Endothelial cell of umbilical vein (primary cell): ENCODE results near the gene MPND. TPM values are rescaled to one million over a fixed set of nuclear protein-coding genes. Genes with fewer than 3 reads are reported as not detected.

Experiments
- BruUV-seq: library from RNA; stranded (reverse); fragments of 400-500 nt; replicated peaks from 2 replicates; lab custom pipeline; 2021; lab: Mats Ljungman, UMichigan
- CTCF ChIA-PET: fragments of 300-600, 350-600 bp; sonication (Branson Sonifier 250); formaldehyde crosslinking; loops from one replicate; lab custom pipeline; 2021; ENCODE audit warnings: antibody characterized with exemption, inconsistent platforms; lab: Charles Lee
- POLR2A ChIA-PET: fragments of 300-600, 350-600 bp; sonication (Branson Sonifier 250); formaldehyde crosslinking; loops from one replicate; lab custom pipeline; 2021; ENCODE audit warnings: antibody characterized with exemption, inconsistent platforms; lab: Charles Lee
- DNase-seq: peaks from one replicate; pipeline ENCODE4 v3.0.0-alpha.2; 2011; ENCODE audit warnings: low read depth, low spot score
- FAIRE-seq: peaks from 2 replicates; lab custom pipeline; 2011; peaks lifted over from hg19 to GRCh38; lab: Jason Lieb, UNC
- H2AFZ ChIP-seq: 2 replicates; pipeline ENCODE4 v1.6.0; 2012; ENCODE audit warnings: low read depth, low read length, control low read depth, inconsistent platforms
- H3K27ac ChIP-seq: 2 replicates; pipeline ENCODE4 v1.5.1; 2011; ENCODE audit warnings: low read depth, mild to moderate bottlenecking, control low read depth, low read length, moderate library complexity; ENCODE audit not compliant: insufficient read depth
- H3K27me3 ChIP-seq, 2 experiments: 2 replicates each; pipeline versions ENCODE4 v1.6.0 to v1.6.1; 2011; ENCODE audit warnings: low read length in 2 of 2, mixed read lengths in 1 of 2; ENCODE audit not compliant: control insufficient read depth in 2 of 2, insufficient read depth in 2 of 2
- H3K36me3 ChIP-seq, 2 experiments: 2 replicates in 1 of 2; 3 replicates in 1 of 2; pipeline ENCODE4 v1.5.1; 2011; ENCODE audit warnings: low read length in 2 of 2, mild to moderate bottlenecking in 1 of 2, moderate library complexity in 1 of 2; ENCODE audit not compliant: control insufficient read depth in 2 of 2, insufficient read depth in 2 of 2; ENCODE audit errors: extremely low read depth in 1 of 2
- H3K4me1 ChIP-seq: 3 replicates; pipeline ENCODE4 v1.5.1; 2011; ENCODE audit warnings: mild to moderate bottlenecking, low read length; ENCODE audit not compliant: control insufficient read depth, insufficient read depth; ENCODE audit errors: extremely low read depth
- H3K4me2 ChIP-seq: 2 replicates; pipeline ENCODE4 v1.6.1; 2011; ENCODE audit warnings: low read length, control low read depth, mixed read lengths; ENCODE audit not compliant: insufficient read depth
- H3K4me3 ChIP-seq, 3 experiments: fragments of 200-600 bp in 1 of 3; sonication (generic), shearing (Covaris generic) in 1 of 3; replicated peaks in 1 of 3; 2 replicates each; pipeline ENCODE4 v1.5.1; 2011 to 2016; ENCODE audit warnings: control low read depth in 3 of 3, low read length in 3 of 3, mild to moderate bottlenecking in 2 of 3, inconsistent platforms in 1 of 3, low read depth in 1 of 3, moderate library complexity in 1 of 3; ENCODE audit not compliant: insufficient read depth in 1 of 3
- H3K79me2 ChIP-seq: 2 replicates; pipeline ENCODE4 v1.6.0; 2012; ENCODE audit warnings: low read length, inconsistent platforms; ENCODE audit not compliant: control insufficient read depth, insufficient read depth
- H3K9ac ChIP-seq: replicated peaks from 2 replicates; pipeline ENCODE3; 2011; ENCODE audit warnings: low read length, control low read depth; ENCODE audit not compliant: insufficient read depth; ENCODE audit errors: extremely low read depth
- H3K9me1 ChIP-seq: replicated peaks from 3 replicates; pipeline ENCODE4 v1.6.0; 2011; ENCODE audit warnings: mild to moderate bottlenecking, low read length; ENCODE audit not compliant: control insufficient read depth, insufficient read depth; ENCODE audit errors: extremely low read depth
- H3K9me3 ChIP-seq: replicated peaks from 2 replicates; pipeline ENCODE4 v1.5.1; 2012; ENCODE audit warnings: low read length, inconsistent platforms; ENCODE audit not compliant: control insufficient read depth, insufficient read depth
- H4K20me1 ChIP-seq: replicated peaks from 2 replicates; pipeline ENCODE3; 2011; ENCODE audit warnings: mild to moderate bottlenecking, low read length; ENCODE audit not compliant: control insufficient read depth, insufficient read depth; ENCODE audit errors: extremely low read depth
- CTCF ChIP-seq, 2 donors: IDR thresholded peaks; 1 replicate in 1 of 2; 2 replicates in 1 of 2; pipeline ENCODE4 v1.5.1; 2011; ENCODE audit warnings: low read length in 2 of 2, mild to moderate bottlenecking in 2 of 2, moderate library complexity in 2 of 2, control low read depth in 1 of 2, inconsistent platforms in 1 of 2, low read depth in 1 of 2; ENCODE audit not compliant: insufficient read depth in 1 of 2; ENCODE audit errors: extremely low read depth in 1 of 2
- EZH2 ChIP-seq: IDR thresholded peaks from 2 replicates; pipeline ENCODE4 v1.6.1; 2012; ENCODE audit warnings: borderline replicate concordance, low read depth, mild to moderate bottlenecking, moderate library complexity, low read length, inconsistent platforms; ENCODE audit not compliant: severe bottlenecking
- FOS ChIP-seq: IDR thresholded peaks from 2 replicates; pipeline ENCODE4 v1.6.1; 2011; ENCODE audit warnings: mild to moderate bottlenecking, low read length, moderate library complexity, borderline replicate concordance; ENCODE audit not compliant: insufficient read depth
- GATA2 ChIP-seq: IDR thresholded peaks from 2 replicates; pipeline ENCODE4 v1.7.0; 2011; ENCODE audit warnings: low read depth, mild to moderate bottlenecking, moderate library complexity, mixed read lengths, low read length; ENCODE audit not compliant: insufficient read length, insufficient read depth
- JUN ChIP-seq: IDR thresholded peaks from 2 replicates; pipeline ENCODE4 v1.6.1; 2011; ENCODE audit warnings: borderline replicate concordance, low read depth; ENCODE audit not compliant: insufficient read length, insufficient read depth
- MAX ChIP-seq: IDR thresholded peaks from 2 replicates; pipeline ENCODE4 v1.6.1; 2011; ENCODE audit not compliant: insufficient read depth, insufficient read length
- MYC ChIP-seq: IDR thresholded peaks from one replicate; pipeline ENCODE4 v1.6.1; 2011; ENCODE audit warnings: mild to moderate bottlenecking, low read depth, low read length
- POLR2A ChIP-seq: IDR thresholded peaks from 2 replicates; pipeline ENCODE4 v1.6.1; 2012; ENCODE audit warnings: low read depth, mild to moderate bottlenecking, control low read depth, low read length
- POLR2AphosphoS5 ChIP-seq: IDR thresholded peaks from 2 replicates; pipeline ENCODE4 v1.6.1; 2012; ENCODE audit warnings: low read depth, mild to moderate bottlenecking, control low read depth, low read length, moderate library complexity; ENCODE audit not compliant: insufficient read depth
- dilution Hi-C: fragments of 300-500 bp; cut with MboI; formaldehyde crosslinking; loops from one replicate; pipeline ENCODE4 v1.15.0; 2019; ENCODE audit warnings: low sequenced_read_pairs; ENCODE audit not compliant: extremely low pct_ligation_motif_present
- intact Hi-C: fragments of 100-400 bp; cut with micrococcal nuclease; formaldehyde crosslinking; loops from one replicate; pipeline ENCODE4 v1.10.0; 2022
- polyA plus RNA-seq, 4 experiments: library from polyadenylated mRNA; depleted of rRNA in 3 of 4; stranded (reverse) in 3 of 4; unstranded in 1 of 4; fragments of >200 nt; gene quantifications; 2 replicates each; pipeline versions ENCODE4 v1.2.1 to v1.2.3, GENCODE V29; 2011 to 2012; ENCODE audit warnings: missing spikeins in 1 of 4
- total RNA-seq: library from RNA; stranded (reverse); gene quantifications from 2 replicates; pipeline ENCODE4 v1.2.3, GENCODE V29; 2021

Gene MPND
- total and polyA plus RNA-seq, 2 donors (not counting 3 experiments of a cell fraction or from before 2014, with no cell fraction given), result 14.8 to 21.1 TPM

GRCh38 chr19:4406626-4407025, 63.3 kb downstream of the MPND start:
- Histone ChIP-seq H3K4me2 (no peak overlapping the region), H3K27me3 (no peaks in the 10 kb centered on the region), H3K79me2 (peaks cover 38% of the 10 kb centered on the region), H3K9me3 (no peaks in the 10 kb centered on the region), H3K4me1 (peaks cover 10% of the 10 kb centered on the region), H3K4me3 (no peak overlapping the region), H3K9me1 (no peaks in the 10 kb centered on the region), H3K9ac (no peak overlapping the region), H4K20me1 (no peaks in the 10 kb centered on the region), H3K36me3 (no peaks in the 10 kb centered on the region), H2AFZ (no peak overlapping the region), H3K27ac (no peak overlapping the region)
- no peak for FAIRE-seq
- ChIA-PET CTCF (interaction anchor here (1.5 kb wide), 1 partner anchor 10 kb away, joined by 5 read pairs; no protein-coding TSS in a partner anchor), POLR2A (interaction anchor here (0.7 kb wide), 1 partner anchor 1708 kb away, joined by 4 read pairs; no protein-coding TSS in a partner anchor)
- no peak for DNase-seq
- TF ChIP-seq EZH2 (no peak), JUN (no peak), MAX (no peak), MYC (no peak), CTCF (IDR thresholded peaks at IDR 0.05; ENCODE audit: extremely low read depth in 1 of 2, insufficient read depth in 1 of 2, low read depth in 1 of 2, low read length in 2 of 2) (no peak), POLR2AphosphoS5 (no peak), POLR2A (no peak), GATA2 (no peak), FOS (no peak)
- intact Hi-C loops (no loop called here), dilution Hi-C loops (no loop called here)
- no TSS peak for BruUV-seq
